HEK293 (cell line): ENCODE measurements around the gene HTR2C.

Source experiments
- CTCF ChIP-seq: fragments of 450-650 bp; formaldehyde crosslinking; IDR thresholded peaks from 2 replicates; pipeline ENCODE4 v1.5.1; 2016; ENCODE audit warnings: missing biosample characterization, missing genetic modification characterization
- HOXA7 ChIP-seq: sonication (generic); formaldehyde crosslinking; IDR thresholded peaks from 2 replicates; pipeline ENCODE4 v1.8.1; 2022; ENCODE audit warnings: missing genetic modification reagents, borderline replicate concordance
- REPIN1 ChIP-seq: fragments of 450-650 bp; formaldehyde crosslinking; IDR thresholded peaks from 2 replicates; pipeline ENCODE4 v1.5.1; 2017; ENCODE audit warnings: missing biosample characterization, missing genetic modification characterization, low read depth
- ZBTB7A ChIP-seq: fragments of 450-650 bp; formaldehyde crosslinking; IDR thresholded peaks from 2 replicates; pipeline ENCODE4 v1.5.1; 2016; ENCODE audit warnings: low read depth, missing biosample characterization, missing genetic modification characterization
- ZNF121 ChIP-seq: fragments of 450-650 bp; formaldehyde crosslinking; IDR thresholded peaks from 2 replicates; pipeline ENCODE4 v1.5.1; 2016; ENCODE audit warnings: missing biosample characterization, missing genetic modification characterization
- ZNF202 ChIP-seq: fragments of 450-650 bp; formaldehyde crosslinking; IDR thresholded peaks from 2 replicates; pipeline ENCODE4 v1.5.1; 2016; ENCODE audit warnings: missing biosample characterization, missing genetic modification characterization, borderline replicate concordance
- ZNF211 ChIP-seq: fragments of 450-650 bp; formaldehyde crosslinking; IDR thresholded peaks from 2 replicates; pipeline ENCODE4 v1.5.1; 2016; ENCODE audit warnings: low read depth, missing biosample characterization, missing genetic modification characterization
- ZNF274 ChIP-seq, 2 experiments: fragments of 200-500 bp in 1 of 2; fragments of 450-650 bp in 1 of 2; sonication (Bioruptor generic) in 1 of 2; formaldehyde crosslinking in 1 of 2; IDR thresholded peaks; 2 replicates each; pipeline versions ENCODE4 v1.5.1 to v1.6.1; 2014 to 2016; ENCODE audit warnings: borderline replicate concordance in 1 of 2, inconsistent platforms in 1 of 2, low read length in 1 of 2, missing biosample characterization in 1 of 2, missing genetic modification characterization in 1 of 2
- ZNF391 ChIP-seq: fragments of 450-650 bp; formaldehyde crosslinking; IDR thresholded peaks from 2 replicates; pipeline ENCODE4 v1.5.1; 2016; ENCODE audit warnings: low read depth, missing biosample characterization, missing genetic modification characterization, borderline replicate concordance
- ZNF398 ChIP-seq: fragments of 450-650 bp; formaldehyde crosslinking; IDR thresholded peaks from 2 replicates; pipeline ENCODE4 v1.5.1; 2017; ENCODE audit warnings: missing biosample characterization, missing genetic modification characterization
- ZNF510 ChIP-seq: fragments of 450-650 bp; formaldehyde crosslinking; IDR thresholded peaks from 2 replicates; pipeline ENCODE4 v1.5.1; 2018; ENCODE audit warnings: mild to moderate bottlenecking, missing genetic modification characterization, missing biosample characterization; ENCODE audit not compliant: insufficient replicate concordance

- no peak for TF ChIP-seq ZNF211 (tag by site-specific recombination)
- TF ChIP-seq ZNF121 (tag by site-specific recombination), result no peak
- no peak for TF ChIP-seq ZNF510 (tag by site-specific recombination)
- no peak for TF ChIP-seq CTCF (tag by site-specific recombination)
- no peak for TF ChIP-seq HOXA7
- no peak for TF ChIP-seq ZBTB7A (tag by site-specific recombination)
- no peak for TF ChIP-seq REPIN1
- no peak for TF ChIP-seq ZNF274 (IDR thresholded peaks at IDR 0.05; ENCODE audit: low read length)
- no peak for TF ChIP-seq ZNF274 (tag by site-specific recombination; IDR thresholded peaks at IDR 0.05; ENCODE audit: borderline replicate concordance)
- no peak for TF ChIP-seq ZNF398
- TF ChIP-seq ZNF202 (tag by site-specific recombination), result no peak
- no peak for TF ChIP-seq ZNF391 (tag by site-specific recombination)
Measured at GRCh38 chrX:114584375-114584943, 573 bp downstream of the HTR2C start.
